NCI-H345 (cell line): ENCODE results near the gene RFLNA.

Experiments
- DNase-seq: peaks from one replicate; lab custom pipeline; 2025; lab: John Stamatoyannopoulos, UW

The RFLNA gene

DNA sequence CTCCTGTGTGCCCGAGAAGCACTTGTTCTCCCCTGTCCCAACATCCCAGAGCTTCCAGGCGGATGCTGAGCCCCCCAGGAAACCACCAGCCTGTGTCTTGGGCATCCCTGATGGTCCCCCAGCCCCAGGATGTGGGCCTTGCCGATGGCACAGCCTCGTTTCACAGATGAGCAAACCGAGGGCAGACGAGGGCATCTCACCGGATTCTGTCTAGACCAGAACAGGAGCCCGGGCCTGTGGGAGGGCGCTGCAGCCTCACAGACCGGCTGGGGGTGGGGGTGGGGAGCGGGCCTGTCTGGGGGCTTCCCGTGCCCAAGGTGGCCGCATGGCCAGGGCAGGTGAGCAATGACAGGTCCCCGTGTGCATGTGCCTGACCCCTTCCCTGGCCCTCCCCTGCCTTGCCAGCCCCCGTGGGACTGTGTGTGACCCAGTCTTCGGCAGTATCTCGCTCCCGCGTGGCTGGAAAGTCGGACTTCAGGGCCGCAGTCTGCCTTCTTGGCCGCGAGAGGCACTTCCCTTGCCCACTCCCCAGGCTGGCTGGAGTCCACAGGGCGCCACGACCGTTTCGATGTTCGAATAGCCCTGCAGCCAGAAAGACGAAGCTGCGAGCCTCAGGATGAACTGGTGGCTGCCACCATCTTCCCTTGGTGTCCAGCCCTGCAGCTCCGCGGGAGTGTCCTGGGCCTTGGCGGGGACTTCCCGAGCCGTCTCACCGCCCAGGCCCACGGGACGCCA lies 8.9 kb downstream of the RFLNA start:
- no peak for DNase-seq

DNA sequence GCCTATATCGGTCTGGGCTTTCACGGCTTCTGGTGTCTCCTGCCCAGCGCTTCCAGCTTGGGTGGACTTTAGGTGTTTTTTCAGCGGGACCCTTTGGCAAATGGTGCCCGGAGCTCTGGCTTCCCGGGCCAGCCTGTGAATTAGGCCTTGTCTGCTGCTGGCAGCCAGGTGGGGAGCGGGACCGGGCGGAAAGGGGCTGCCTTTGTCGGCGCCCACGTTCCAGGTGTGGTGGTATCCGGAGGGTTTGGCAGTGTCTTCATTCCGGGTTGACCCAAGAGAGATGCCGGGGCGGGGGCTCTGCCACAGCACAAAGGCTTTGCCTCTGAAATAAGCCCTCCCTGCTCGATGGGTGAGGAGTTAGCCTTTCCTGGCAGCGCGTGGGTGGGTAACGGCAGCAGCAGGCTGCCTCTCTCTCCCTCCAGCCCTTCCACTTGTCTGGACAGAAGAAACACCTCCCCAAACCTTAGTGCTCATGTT lies 9.5 kb downstream of the RFLNA start:
- DNase-seq = no peak

DNA sequence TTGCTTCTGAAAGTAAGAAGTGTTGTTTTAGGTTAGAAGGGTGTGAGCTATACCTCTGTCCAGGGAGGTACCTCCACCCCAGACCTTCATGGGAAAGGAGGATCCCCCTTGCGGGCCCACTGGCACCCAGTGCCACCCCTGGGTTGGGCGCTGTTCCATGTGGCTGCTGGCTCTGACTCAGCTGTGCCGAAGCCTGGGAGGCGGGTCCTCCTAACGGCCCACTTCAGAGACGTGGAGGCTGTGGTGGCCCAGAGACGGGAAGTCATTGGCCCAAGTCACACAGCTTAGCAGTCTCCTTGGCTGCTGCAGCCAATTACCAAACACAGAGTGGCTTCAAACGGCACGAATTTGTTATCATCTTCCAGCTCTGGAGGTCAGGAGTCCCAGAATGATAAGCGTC lies 10.2 kb downstream of the RFLNA start:
- no peak for DNase-seq

DNA sequence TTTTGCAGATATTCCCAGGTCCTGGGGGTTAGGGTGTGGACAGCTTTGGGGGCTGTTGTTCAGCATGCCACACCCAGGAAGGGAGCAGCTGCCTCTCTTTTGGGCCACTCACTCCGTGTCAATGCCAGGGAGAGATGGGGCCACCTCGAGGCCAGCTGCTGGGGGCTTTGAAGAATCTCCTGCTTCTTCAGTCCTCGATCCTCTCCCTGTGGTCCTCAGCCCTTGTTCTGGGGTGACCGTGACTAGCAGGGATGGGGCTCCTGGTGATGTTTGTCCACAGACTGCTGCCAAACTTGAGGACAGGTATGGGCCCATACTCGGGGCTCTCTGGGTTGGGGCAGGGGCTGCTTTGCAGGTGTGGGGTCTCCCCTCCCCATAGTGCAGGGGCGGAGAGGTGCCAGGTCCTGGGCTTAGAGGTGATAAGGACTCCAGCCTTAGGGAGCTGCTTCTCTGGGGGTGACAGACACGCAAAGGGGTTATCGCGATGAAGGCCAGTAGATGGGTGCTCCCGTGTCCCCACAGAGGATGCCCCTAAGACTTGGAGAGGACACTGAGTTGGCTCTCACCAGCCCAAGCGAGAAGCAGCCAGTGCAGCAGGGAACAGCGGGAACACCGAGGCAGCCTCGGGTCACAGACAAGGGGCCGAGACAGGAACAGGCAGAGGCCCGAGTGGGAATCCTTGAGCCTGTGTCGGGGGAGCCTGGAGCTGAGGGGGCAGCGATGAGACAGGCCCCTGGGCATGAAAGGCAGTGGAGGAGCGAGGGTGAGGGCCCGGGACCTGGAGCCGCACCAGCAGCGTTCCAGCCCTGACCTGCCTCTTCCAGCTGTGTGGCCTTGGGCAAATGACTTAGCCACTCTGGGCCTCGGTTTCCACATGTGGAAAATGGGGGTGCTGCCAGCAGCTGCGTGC lies 11.1 kb downstream of the RFLNA start:
- no peak for DNase-seq

GRCh38 chr12:124306686-124307555 lies 12.0 kb downstream of the RFLNA start:
- DNase-seq = no peak

- DNase-seq = no peak
Observed at GRCh38 chr12:124307556-124307825, 12.6 kb downstream of the RFLNA start.

DNA sequence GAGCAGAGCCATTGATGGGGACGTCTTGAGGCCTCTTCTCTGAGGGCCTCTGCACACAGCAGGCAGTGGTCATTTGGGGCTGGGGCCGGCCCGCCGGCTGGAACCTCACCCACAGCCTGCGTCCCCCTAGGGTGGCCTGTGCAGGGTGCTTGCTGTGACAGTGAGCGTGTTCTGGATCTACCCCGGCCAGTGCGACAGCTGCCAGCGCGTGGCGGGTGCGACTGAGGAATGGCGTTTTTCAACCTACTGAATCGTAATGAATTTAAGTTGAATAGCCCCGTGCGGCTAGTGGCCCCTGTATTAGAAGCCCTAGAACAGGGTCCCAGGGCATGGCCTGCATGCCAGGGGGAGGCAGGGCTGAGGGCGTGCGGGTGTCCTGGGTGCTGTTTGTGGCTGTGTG lies 13.8 kb downstream of the RFLNA start:
- DNase-seq = no peak

DNA sequence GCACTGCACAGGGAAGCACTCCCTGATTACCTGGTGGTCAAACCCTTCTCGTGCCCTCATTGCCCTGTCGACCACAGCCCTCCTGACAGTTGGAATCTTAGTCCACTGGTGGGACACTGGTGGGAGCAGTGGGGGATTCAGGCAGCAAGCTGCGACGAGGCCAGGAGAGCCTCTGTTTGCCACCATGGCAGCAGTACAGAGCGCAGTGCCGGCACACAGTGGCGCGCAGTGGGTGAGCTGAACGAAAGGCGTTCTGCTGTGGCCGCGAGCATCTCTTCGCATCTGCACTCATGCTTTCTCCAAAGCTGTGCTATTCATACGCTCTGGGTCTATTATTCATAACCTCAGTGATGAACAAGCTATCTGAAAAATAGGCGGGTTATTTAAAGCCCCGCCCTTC lies 14.3 kb downstream of the RFLNA start:
- DNase-seq = no peak

GRCh38 chr12:124309744-124310143 lies 14.9 kb downstream of the RFLNA start:
- DNase-seq = no peak

- no peak for DNase-seq
Observed at GRCh38 chr12:124310178-124310577, 15.3 kb downstream of the RFLNA start.

- DNase-seq = no peak
Observed at GRCh38 chr12:124310785-124311184, 15.9 kb downstream of the RFLNA start.

- DNase-seq = no peak
Observed at GRCh38 chr12:124311292-124312109, 16.6 kb downstream of the RFLNA start.

DNA sequence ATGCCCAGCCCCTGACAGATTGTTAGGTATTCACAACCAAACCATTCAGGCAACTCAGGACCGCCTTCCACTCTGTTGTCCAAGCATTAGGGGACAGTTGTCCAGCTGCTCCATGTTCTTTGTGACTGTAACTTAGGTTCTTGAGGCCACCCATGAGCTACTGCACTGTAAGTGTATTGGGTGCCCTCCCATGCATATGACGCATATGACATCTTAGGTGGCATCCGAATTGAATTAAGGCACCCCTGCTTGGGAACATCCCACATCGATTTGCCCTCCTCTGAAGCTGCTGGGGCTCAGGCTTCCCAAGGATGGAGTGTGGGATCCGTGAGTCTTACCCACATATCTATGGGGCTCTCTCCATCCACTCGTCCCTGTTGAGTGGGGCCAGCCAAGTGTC lies 17.7 kb downstream of the RFLNA start:
- DNase-seq = no peak

DNA sequence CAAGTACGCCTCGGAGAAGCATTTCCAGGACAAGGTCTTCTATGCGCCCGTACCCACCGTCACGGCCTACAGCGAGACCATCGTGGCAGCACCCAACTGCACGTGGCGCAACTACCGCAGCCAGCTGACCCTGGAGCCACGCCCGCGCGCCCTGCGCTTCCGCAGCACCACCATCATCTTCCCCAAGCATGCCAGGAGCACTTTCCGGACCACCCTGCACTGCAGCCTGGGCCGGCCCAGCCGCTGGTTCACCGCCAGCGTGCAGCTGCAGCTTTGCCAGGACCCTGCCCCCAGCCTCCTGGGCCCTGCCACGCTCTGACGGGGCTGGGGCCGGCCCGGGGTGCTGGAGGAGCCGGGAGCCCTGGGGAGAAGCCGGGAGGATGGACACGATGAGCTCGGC lies 19.3 kb downstream of the RFLNA start:
- DNase-seq = no peak

GRCh38 chr12:124314766-124315165 lies 19.9 kb downstream of the RFLNA start:
- no peak for DNase-seq

- DNase-seq = no peak
Observed at GRCh38 chr12:124315372-124316044, 20.6 kb downstream of the RFLNA start.

DNA sequence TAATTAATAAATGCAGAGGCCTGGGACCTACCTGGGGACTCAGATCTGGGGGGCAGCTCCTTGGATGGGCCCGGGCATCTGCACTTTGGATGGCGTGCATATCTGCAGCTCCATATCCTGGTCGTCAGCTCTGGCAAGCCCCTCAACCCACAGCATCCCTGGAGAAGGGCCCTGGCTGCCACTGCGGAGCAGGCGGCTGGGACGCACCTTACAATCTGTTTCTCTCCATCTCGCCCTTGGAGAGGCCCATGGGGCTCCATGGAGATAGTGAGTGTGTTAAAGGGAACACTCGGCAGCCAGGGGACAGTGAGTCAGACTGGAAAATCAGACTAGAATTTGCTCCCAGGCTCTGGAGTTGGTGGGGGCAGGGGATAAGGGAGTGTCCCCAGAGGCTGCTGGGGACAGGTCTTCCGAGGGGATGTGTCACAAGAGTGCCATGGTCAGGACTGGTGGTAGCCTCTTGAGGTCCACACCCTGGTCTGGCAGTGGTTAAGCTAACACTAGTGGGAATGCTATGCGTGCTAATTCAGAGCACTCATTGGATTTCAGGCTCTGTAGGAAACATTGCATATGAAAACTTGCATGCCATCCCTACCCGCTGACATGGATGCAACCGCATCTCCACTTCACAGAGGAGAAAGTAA lies 21.5 kb downstream of the RFLNA start:
- no peak for DNase-seq

DNA sequence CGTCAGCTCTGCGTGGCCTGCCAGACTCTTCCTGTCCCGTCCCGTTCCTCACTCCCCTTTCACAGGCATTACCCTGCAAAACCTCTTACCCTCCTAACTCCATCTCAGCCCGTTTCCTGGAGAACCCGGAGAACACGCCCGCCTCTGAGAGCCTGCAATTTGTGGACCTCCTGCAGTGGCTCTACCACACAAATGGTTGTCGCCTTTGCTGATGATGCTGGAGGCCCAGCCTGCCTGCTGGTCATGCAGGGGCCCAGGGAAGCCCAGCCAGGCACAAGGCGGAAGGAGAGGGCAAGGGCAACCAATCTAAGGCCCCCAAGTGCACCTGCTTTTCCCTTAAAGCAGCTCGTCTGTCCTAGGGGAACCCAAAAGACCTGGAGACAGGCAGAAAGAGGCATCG lies 22.5 kb downstream of the RFLNA start:
- no peak for DNase-seq

DNA sequence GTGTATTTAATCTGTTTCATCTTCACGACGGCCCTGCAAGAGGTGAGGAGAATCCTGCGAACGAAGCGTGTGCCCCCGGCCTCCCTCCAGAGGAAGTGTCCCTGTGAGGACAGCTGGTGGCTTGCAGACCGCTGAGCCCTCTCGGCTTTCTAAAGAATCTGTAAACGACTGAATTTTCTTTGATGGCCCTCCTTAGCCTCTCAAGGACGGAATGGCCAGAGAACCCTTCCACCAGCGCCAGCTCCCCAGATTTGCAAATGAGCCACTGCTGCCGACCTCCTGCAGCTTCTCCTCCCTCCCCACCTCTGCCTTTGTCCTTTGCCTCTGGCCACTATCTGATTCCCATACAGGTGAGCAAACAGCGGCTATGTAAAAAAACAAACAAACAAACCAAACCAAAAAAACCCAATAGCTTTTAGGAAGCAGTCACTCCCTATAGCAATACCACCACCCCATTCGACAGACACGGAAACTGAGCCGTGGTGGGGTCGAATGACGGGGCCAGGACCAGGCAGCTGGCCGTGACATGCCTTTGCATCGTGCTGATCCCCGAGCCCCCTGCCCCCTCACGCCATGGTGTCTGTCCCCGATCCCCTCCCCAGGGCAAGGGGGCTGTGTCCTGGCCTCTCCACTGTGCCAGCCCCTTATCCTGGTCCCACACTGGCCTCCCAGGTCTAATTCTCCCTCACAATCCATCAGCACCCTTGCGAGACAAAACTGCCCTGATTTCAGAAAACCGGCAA lies 23.6 kb downstream of the RFLNA start:
- DNase-seq = no peak
